ENCODE measurements around the gene TAF1D.

Gene TAF1D

DNA sequence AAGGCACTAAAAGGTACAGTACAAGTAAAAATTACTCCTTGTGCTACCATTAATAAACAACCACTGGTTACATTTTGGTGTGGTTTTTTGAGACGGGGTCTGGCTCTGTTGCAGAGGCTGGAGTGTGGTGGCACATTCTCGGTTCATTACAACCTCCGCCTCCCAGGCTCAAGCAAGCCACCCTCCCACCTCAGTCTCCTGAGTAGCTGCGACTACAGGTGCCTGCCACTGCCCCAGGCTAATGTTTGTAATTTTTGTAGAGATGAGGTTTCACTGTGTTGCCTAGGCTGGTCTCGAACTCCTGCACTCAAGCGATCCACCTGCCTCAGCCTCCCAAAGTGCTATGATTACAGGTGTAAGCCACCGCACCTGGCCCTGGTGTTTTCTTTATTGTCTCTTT lies 20.8 kb downstream of the TAF1D start:
- no peak for DNase-seq (ENCODE audit: low read depth)

DNA sequence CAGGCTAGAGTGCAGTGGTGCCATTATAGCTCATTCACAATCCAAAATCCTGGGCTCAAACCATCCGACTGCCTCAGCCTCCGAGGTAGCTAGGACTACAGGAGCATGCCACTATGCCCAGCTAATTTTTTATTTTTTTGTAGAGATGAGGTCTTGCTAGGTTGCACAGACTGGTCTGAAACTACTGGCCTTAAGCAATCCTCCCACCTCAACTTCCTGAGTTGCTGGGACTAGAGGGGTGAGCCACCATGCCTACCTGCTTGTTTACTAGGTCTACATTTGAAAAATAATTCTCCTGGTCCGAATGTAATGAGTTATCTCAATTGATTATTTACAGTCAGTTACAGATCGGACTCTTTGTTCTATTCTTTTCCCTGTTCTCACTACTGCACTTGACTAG lies 22.0 kb downstream of the TAF1D start:
- no peak for DNase-seq (ENCODE audit: low read depth)

DNA sequence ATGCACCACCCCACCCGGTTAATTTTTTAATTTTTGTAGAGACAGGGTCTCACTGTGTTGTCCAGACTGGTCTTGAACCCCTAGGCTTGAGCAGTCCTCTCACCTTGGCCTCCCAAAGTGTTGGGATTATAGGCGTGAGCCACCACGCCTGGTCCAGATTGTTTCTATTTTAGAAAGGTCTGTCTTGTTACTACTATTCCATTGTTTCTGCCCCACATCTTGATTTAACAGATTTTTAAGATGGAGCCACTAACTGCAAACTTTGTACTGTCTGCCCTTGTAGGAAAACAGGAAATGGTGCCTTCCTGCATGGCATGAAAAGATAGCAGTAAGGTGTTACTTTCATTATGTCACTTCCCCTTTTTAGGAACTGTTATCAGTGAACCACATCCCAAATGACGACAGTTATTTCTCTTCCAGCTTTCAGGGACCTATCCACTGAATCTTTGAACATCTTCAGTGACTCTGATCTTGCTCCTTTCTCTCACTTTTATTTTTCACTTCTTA lies 23.2 kb downstream of the TAF1D start:
- no peak for DNase-seq (ENCODE audit: low read depth)

DNA sequence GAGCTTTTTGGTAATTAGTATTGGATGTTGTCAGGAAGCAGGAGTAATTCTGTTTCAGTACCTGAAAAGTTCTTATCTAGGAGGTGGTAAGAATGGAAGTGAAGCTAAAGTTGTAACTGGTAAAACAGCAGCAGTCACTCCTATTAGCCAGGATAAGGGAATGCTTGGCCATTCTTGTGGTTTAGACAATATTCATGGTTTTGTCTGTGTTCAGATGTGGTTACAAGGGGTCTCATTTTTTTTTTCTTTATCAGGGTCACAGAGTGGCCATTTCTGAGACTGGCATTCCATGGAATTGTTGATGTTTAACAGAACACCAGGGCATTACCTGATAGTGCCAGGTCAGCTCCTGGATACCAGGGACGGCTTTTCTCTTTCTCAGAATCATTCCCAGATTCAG lies 23.8 kb downstream of the TAF1D start:
- no peak for DNase-seq (ENCODE audit: low read depth)

DNA sequence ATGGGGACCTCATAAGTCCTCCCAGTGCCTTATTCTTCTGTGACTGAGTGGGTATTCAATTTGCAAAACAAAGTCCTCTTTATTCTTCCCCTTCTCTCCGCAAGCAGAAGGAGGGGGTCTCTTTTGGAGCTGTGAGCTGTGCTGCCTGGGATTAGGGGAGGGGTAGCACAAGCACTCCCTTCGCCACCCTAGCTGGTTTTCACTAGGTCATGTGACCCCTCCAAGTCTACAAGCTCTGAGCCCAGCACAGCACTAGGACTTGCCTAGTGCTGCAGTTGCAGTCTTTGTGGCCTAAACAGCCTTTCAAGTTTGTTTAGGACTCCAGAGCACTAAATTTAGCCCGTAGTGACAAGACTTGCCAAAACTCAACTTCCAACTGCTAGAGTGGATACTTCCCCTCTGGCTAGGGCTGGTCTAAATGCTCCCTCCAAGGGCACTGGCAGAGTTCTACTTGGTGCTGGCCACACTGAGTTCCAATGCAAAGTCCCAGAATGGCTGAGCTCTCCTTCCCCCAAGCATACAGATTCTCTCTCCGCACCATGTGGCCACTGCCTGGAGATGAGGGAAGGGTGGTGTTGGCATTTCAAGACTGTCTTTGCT lies 25.4 kb downstream of the TAF1D start:
- DNase-seq (ENCODE audit: low read depth), result no peak

DNA sequence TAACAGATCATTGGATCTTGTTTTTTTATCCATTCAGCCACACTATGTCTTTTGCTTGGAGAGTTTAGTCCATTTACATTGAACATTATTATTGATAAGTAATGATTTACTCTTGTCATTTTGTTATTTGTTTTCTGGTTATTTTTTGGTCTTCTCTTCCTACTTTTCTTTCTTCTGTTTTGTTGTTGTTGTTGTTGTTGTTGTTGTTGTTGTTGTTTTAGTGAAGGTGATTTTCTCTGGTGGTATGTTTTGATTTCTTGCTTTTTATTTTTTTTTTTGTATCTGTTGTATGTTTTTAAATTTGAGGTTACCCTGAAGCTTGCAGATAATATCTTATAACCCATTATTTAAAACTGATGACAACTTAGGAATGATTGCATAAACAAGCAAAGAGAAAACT lies 28.6 kb downstream of the TAF1D start:
- DNase-seq (ENCODE audit: low read depth), result no peak

DNA sequence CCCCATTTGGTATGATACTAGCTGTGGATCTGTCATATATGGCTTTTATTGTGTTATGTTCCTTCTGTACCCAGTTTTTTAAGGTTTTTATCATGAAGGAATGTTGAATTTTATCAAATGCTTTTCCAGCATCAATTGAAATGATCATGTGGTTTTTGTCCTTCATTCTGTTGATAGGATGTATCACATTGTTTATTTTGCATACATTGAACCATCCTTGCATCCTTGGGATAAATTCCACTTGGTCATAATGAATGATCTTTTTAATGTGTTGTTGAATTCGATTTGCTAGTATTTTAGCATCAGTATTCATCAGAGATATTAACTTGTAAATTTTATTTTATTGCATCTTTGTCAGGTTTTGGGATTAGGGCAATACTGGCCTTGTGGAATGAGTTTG lies 31.1 kb downstream of the TAF1D start:
- no peak for DNase-seq (ENCODE audit: low read depth)

DNA sequence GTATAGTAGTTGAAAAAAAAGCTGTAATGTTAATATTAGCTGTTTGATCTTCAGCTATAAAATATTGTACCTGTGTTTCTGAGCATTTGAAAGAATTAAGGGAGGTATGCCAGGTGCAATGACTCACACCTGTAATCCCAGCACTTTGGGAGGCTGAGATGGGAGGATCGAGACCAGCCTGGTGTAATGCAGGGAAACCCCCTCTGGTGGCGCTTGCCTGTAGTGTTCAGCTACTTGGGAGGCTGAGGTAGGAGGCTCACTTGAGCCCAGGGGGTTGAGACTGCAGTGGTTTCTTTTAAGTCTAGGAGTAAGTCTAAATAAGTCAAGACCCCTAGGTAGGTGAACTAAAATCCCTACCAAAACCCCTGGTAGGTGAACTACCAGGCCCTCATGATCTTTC lies 37.1 kb downstream of the TAF1D start:
- no peak for DNase-seq (ENCODE audit: low read depth)

DNA sequence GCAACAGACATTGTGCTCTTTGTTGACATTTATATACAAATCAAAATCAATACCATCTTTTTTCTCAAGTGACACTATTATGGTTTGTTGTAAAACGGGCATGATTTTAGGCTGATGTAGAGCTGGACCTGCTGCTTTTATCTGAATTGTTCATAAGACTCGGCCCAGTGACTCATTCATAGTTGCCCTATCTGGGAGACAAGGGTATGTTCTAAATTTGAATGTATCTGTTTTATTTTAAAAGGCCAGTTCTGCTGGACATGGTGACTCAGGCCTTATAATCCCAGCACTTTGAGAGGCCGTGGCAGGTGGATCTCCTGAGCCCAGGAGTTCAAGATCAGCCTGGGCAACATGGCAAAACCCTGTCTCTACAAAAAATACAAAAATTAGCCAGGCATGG lies 40.5 kb downstream of the TAF1D start:
- DNase-seq (ENCODE audit: low read depth), result no peak

DNA sequence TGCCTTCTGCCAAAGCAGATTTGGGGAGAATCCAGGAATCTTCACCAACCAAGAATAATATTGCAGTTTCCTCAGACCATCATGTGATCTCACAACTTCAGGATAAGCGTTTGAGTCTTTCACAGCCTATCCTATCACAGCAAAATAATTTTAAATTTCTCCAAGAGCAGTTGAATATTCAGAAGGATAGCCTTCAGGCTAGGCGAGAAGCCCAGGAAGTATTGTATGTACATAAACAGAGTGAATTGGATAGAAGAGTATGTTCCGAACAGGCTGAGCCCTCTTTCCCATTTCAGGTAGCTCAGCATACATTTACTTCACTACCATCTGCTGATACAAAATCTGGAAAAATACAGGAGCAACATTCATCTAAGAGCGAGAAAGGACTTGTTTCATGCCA lies 43.7 kb downstream of the TAF1D start:
- no peak for DNase-seq (ENCODE audit: low read depth)

DNA sequence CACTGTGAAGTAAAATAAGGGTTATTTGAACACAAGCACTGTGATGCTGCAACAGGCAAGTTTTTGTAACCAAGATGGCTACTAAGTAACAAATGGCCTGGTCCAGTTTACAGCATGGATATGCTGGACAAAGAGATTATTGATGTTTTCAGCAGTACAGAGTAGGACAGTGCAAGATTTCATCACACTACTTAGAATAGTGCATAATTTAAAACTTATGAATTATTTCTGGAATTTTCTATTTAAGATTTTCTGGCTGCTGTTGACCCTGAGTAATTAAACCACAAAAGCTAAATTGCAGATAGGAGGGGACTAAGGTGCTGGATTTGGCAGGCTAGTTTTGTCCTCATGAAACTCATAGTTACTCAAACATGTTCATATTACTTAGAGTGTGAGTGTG lies 46.7 kb downstream of the TAF1D start:
- no peak for DNase-seq (ENCODE audit: low read depth)

DNA sequence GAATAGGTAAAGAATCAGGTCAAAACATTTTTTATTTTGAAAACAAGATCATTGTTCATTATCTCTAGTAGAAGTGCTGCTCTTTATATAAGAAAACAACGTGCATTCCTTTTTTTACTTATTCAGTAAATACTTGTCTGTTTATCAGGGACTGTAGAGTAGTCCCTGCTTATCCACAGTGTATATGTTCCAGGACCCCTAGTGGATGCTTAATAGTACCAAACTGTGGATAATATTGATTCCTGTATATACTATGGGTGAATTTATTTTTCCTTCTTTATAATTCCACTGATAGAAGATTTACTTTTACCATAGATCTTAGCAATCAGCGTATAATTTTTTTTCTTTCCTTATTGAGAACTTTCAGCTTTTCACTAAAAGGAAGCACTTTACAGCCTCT lies 47.2 kb downstream of the TAF1D start:
- DNase-seq (ENCODE audit: low read depth), result no peak

DNA sequence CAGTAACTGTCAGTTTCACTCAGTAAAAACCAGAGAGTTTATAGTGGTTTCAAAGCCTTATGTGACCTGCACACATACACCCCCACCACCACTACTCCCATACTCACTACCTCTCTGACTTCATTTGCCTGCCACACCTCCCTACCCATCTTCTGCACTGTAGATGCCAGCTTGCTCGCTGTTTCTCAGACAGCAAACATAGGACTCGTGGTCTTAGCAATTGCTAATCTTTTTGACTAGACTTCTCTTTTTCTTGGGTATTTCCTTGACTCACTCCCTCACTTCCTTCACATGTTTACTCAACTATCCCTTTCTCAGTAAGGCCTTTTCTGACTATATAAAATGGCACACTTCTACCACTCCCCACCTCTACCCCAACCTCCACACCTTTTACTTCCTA lies 52.1 kb downstream of the TAF1D start:
- peak; percentile 31 for DNase-seq (ENCODE audit: low read depth)

DNA sequence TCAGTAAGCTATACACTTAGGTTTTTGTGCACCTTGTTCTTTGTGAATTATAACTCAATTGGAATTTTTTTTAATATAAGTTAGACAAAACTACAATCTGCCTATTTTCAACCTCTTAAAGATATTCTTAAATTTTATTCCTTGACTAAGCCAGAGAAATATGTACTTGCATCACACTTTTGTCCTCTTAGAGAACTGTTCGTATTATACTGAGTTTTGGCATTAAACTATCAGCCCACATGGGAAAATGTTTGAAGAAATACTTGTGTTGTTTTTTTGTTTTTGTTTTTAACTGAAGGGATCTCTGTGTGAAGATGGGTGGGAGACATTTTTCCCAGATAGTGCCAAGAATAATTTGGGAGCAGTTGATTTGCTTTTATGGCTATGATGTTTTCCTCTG lies 54.5 kb downstream of the TAF1D start:
- no peak for DNase-seq (ENCODE audit: low read depth)

DNA sequence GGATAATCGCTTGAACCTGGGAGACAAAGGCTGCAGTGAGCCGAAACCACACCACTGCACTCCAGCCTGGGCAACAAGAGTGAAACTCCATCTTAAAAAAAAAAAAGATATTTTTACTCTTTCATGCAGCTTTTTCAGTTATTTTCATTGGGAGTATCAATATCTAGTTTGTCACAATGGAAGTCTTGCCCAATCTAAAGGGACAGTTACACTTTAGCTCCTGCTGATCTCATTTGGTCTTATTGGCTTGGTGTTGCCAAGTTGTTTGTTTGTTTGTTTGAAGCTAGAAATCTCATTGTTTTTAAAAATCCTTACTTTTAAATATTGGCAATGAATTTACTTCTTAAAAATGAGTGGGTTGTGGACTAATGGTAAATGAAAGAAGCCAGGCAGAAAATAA lies 55.1 kb downstream of the TAF1D start:
- DNase-seq (ENCODE audit: low read depth), result no peak
